Uterus (tissue), 2 donors: ENCODE measurements around the gene ASMT.

ENCODE experiments used
- POLR2A ChIP-seq, 2 donors: fragments of 450-650 bp; IDR thresholded peaks; one replicate each; pipeline ENCODE4 v1.6.1; 2016; ENCODE audit warnings: antibody characterized with exemption in 2 of 2, mild to moderate bottlenecking in 1 of 2, moderate library complexity in 1 of 2
- TF ChIP-seq, protein P1 (sequence below), 4 experiments: fragments of 200-600 bp in 2 of 4; fragments of 450-650 bp in 2 of 4; sonication (generic) in 2 of 4; IDR thresholded peaks; one replicate each; pipeline ENCODE4 v1.5.1; 2016 to 2019; ENCODE audit warnings: antibody characterized with exemption in 4 of 4, mild to moderate bottlenecking in 2 of 4, moderate library complexity in 1 of 4

GRCh38 chrX:1610736-1611135, 4.1 kb upstream of the ASMT start:
- TF ChIP-seq, protein P1, sequence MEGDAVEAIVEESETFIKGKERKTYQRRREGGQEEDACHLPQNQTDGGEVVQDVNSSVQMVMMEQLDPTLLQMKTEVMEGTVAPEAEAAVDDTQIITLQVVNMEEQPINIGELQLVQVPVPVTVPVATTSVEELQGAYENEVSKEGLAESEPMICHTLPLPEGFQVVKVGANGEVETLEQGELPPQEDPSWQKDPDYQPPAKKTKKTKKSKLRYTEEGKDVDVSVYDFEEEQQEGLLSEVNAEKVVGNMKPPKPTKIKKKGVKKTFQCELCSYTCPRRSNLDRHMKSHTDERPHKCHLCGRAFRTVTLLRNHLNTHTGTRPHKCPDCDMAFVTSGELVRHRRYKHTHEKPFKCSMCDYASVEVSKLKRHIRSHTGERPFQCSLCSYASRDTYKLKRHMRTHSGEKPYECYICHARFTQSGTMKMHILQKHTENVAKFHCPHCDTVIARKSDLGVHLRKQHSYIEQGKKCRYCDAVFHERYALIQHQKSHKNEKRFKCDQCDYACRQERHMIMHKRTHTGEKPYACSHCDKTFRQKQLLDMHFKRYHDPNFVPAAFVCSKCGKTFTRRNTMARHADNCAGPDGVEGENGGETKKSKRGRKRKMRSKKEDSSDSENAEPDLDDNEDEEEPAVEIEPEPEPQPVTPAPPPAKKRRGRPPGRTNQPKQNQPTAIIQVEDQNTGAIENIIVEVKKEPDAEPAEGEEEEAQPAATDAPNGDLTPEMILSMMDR (IDR thresholded peaks at IDR 0.05), result no peak
- TF ChIP-seq POLR2A (IDR thresholded peaks at IDR 0.05), result no peak
